ENCODE results near the gene FSHR. TPM values are rescaled to one million over a fixed set of nuclear protein-coding genes. Genes with fewer than 3 reads are reported as not detected.

FSHR gene
- total and polyA plus RNA-seq, 4 donors: not detected

DNA sequence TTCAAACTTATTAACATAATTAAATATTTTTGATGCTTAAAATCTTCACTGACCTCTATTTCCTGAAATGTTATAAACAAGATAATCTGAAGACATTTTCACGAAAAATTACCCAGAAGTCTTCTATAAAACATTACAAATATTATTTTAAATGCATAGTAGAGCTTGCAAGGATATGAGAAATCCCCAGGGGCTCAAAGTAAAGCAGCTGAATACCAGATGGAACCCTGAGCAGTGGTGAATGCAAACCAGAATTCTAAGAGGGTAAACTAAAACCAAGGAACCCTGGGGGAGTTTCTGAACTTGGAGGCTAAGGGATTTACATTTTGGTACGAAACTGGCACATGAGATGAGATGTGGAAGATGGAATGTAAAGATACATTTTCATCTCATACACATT, 83.6 kb downstream of the FSHR start:
- Histone ChIP-seq H3K27ac (ENCODE audit: low read depth in 1 of 2, low read length in 2 of 2) (no peak overlapping the region), H3K9ac (ENCODE audit: low read depth in 1 of 2, low read length in 2 of 2) (no peak overlapping the region), H3K27me3 (ENCODE audit: control insufficient read depth in 4 of 4, insufficient read depth in 4 of 4, low read length in 3 of 4) (peaks cover 0 to 4% (median 0%) of the 10 kb centered on the region in 4 donors), H3K9me3 (ENCODE audit: control insufficient read depth in 4 of 4, low read length in 3 of 4) (peaks cover 0 to 3% (median 0%) of the 10 kb centered on the region in 4 donors), H3K4me3 (ENCODE audit: low read depth in 1 of 3, low read length in 3 of 3) (no peak overlapping the region), H3K36me3 (ENCODE audit: control insufficient read depth in 4 of 4, insufficient read depth in 3 of 4, low read depth in 1 of 4, low read length in 3 of 4) (no peaks in the 10 kb centered on the region), H3K4me1 (ENCODE audit: control insufficient read depth in 4 of 4, insufficient read depth in 4 of 4, low read length in 3 of 4) (no peaks in the 10 kb centered on the region)
- 33% methylated on average over 2 of the region's 2 CpGs for WGBS
- DNase-seq (ENCODE audit: low spot score): no peak
- TF ChIP-seq TAF1 (conservative IDR thresholded peaks at IDR 0.05) (no peak), NR2F2 (IDR thresholded peaks at IDR 0.05) (no peak), EGR1 (IDR thresholded peaks at IDR 0.05; ENCODE audit: low read depth in 2 of 2) (no peak), HNF4G (IDR thresholded peaks at IDR 0.05) (no peak), YY1 (IDR thresholded peaks at IDR 0.05) (no peak)
- TF ChIP-seq, protein P1, sequence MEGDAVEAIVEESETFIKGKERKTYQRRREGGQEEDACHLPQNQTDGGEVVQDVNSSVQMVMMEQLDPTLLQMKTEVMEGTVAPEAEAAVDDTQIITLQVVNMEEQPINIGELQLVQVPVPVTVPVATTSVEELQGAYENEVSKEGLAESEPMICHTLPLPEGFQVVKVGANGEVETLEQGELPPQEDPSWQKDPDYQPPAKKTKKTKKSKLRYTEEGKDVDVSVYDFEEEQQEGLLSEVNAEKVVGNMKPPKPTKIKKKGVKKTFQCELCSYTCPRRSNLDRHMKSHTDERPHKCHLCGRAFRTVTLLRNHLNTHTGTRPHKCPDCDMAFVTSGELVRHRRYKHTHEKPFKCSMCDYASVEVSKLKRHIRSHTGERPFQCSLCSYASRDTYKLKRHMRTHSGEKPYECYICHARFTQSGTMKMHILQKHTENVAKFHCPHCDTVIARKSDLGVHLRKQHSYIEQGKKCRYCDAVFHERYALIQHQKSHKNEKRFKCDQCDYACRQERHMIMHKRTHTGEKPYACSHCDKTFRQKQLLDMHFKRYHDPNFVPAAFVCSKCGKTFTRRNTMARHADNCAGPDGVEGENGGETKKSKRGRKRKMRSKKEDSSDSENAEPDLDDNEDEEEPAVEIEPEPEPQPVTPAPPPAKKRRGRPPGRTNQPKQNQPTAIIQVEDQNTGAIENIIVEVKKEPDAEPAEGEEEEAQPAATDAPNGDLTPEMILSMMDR (IDR thresholded peaks at IDR 0.05; ENCODE audit: low read depth, low read length, missing input control): no peak
- TF ChIP-seq, protein P2, sequence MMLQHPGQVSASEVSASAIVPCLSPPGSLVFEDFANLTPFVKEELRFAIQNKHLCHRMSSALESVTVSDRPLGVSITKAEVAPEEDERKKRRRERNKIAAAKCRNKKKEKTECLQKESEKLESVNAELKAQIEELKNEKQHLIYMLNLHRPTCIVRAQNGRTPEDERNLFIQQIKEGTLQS (IDR thresholded peaks at IDR 0.05): no peak

DNA sequence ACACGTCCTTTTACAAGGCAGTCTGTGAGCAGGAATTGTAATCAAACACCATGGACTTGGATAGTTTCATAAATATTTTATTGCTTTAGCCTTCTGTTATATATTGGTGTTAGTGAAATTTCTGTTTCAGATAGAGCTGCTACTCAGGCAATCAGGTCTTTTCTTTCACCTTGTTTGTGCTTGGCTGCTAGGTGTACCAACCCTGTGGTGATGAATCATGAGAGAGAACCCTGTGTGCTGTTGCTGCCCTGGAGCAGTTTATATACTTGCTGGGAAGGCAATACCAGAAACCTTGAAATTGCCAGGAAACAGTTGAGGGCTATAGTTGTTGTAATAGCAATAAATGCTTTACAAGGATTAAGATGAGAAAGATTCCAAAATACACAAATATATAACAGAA, 84.5 kb downstream of the FSHR start:
- WGBS: 44% methylated on average over 1 of the region's 1 CpG
- DNase-seq (ENCODE audit: low spot score): no peak
- TF ChIP-seq RXRA (IDR thresholded peaks at IDR 0.05) (no peak), GABPA (IDR thresholded peaks at IDR 0.05 in 1 of 2, conservative IDR thresholded peaks at IDR 0.05 in 1 of 2) (no peak)

DNA sequence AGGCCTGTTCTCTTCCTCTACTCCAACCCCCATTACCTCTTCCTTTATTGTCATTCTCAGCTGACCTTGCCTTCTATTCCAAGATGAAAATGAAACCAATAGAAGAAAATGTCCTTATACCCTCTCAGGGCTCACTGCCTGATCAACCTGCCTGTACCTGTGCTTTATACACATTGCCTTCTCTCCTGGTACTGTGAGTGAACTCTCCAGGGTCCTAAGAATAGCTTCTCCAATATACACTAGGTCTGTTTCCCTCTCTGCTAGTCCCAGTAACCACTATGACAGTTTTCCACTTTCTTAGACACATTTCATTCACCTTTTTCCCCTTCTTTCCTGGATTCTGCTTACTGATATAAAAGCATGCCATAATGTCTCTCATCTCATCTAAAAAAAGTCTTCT, 85.7 kb downstream of the FSHR start:
- TF ChIP-seq RXRA (IDR thresholded peaks at IDR 0.05): no peak
- TF ChIP-seq JUND (IDR thresholded peaks at IDR 0.05): no peak
- TF ChIP-seq YY1 (IDR thresholded peaks at IDR 0.05): no peak
- TF ChIP-seq, protein P1 (IDR thresholded peaks at IDR 0.05; ENCODE audit: low read depth, low read length, missing input control): no peak
- Histone ChIP-seq H3K4me1 (ENCODE audit: control insufficient read depth in 4 of 4, insufficient read depth in 4 of 4, low read length in 3 of 4) (no peaks in the 10 kb centered on the region), H3K36me3 (ENCODE audit: control insufficient read depth in 4 of 4, insufficient read depth in 3 of 4, low read depth in 1 of 4, low read length in 3 of 4) (no peaks in the 10 kb centered on the region), H3K9me3 (ENCODE audit: control insufficient read depth in 4 of 4, low read length in 3 of 4) (peaks cover 0 to 3% (median 0%) of the 10 kb centered on the region in 4 donors), H3K27ac (ENCODE audit: low read depth in 1 of 2, low read length in 2 of 2) (no peak overlapping the region), H3K9ac (ENCODE audit: low read depth in 1 of 2, low read length in 2 of 2) (no peak overlapping the region), H3K4me3 (ENCODE audit: low read depth in 1 of 3, low read length in 3 of 3) (no peak overlapping the region), H3K27me3 (ENCODE audit: control insufficient read depth in 4 of 4, insufficient read depth in 4 of 4, low read length in 3 of 4) (peaks cover 0 to 4% (median 0%) of the 10 kb centered on the region in 4 donors)
- DNase-seq (ENCODE audit: low spot score): no peak

More for the DNA sequence above, 84.5 kb downstream of the FSHR start:
- no peaks in the 10 kb centered on the region for H3K4me1 ChIP-seq (ENCODE audit: control insufficient read depth in 4 of 4, insufficient read depth in 4 of 4, low read length in 3 of 4)
- H3K27ac ChIP-seq (ENCODE audit: low read depth in 1 of 2, low read length in 2 of 2): no peak overlapping the region
- peaks cover 0 to 4% (median 0%) of the 10 kb centered on the region in 4 donors for H3K27me3 ChIP-seq (ENCODE audit: control insufficient read depth in 4 of 4, insufficient read depth in 4 of 4, low read length in 3 of 4)
- no peaks in the 10 kb centered on the region for H3K36me3 ChIP-seq (ENCODE audit: control insufficient read depth in 4 of 4, insufficient read depth in 3 of 4, low read depth in 1 of 4, low read length in 3 of 4)
- H3K4me3 ChIP-seq (ENCODE audit: low read depth in 1 of 3, low read length in 3 of 3): no peak overlapping the region
- peaks cover 0 to 3% (median 0%) of the 10 kb centered on the region in 4 donors for H3K9me3 ChIP-seq (ENCODE audit: control insufficient read depth in 4 of 4, low read length in 3 of 4)
- no peak overlapping the region for H3K9ac ChIP-seq (ENCODE audit: low read depth in 1 of 2, low read length in 2 of 2)
